DOHH2 (cell line): ENCODE data around the gene SMYD5.

ENCODE experiments used
- CTCF ChIP-seq: fragments of 200-600 bp; sonication (generic); IDR thresholded peaks from one replicate; pipeline ENCODE4 v1.5.1; 2014; ENCODE audit warnings: antibody characterized with exemption, mild to moderate bottlenecking, low read depth, low read length; ENCODE audit not compliant: poor library complexity, severe bottlenecking
- EZH2phosphoT487 ChIP-seq: fragments of 200-600 bp; sonication (generic); IDR thresholded peaks from 2 replicates; pipeline ENCODE4 v1.6.1; 2017; ENCODE audit warnings: borderline replicate concordance, mild to moderate bottlenecking, antibody characterized with exemption, low read length, moderate library complexity, mixed read lengths

DNA sequence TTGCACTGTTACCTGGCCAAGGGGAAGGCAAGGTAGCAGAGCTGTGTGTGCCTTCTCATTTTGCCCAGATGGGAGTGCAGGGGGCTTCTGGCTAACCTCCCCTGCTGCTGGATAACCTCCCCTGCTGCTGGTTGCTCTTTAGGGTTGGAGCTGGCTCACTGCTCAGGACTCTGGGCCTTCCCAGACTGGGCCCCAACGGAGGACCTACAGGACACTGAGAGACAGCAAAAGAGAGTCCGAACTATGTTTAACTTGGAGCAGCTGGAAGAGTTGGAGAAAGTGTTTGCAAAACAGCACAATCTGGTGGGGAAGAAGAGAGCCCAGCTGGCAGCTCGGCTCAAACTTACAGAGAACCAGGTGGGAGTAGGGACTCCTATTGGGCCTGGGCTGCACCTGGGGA lies 5.8 kb upstream of the SMYD5 start:
- TF ChIP-seq CTCF = no peak
- TF ChIP-seq EZH2phosphoT487 = no peak
